Loucy (cell line): ENCODE results near the gene PRDM2.

Experiments used
- H2AFZ ChIP-seq: fragments of 200-600 bp; sonication (generic); 2 replicates; pipeline ENCODE4 v1.6.0; 2016; ENCODE audit warnings: antibody characterized with exemption, mild to moderate bottlenecking, low read length, moderate library complexity
- H3F3A ChIP-seq: fragments of 200-600 bp; 2 replicates; pipeline ENCODE4 v1.6.0; 2016; ENCODE audit warnings: antibody characterized with exemption, low read depth, mild to moderate bottlenecking
- H3K27me3 ChIP-seq: fragments of 200-600 bp; sonication (generic); 2 replicates; pipeline ENCODE4 v1.6.1; 2014; ENCODE audit warnings: low read length, mild to moderate bottlenecking; ENCODE audit not compliant: insufficient read depth, poor library complexity, severe bottlenecking
- H3K36me3 ChIP-seq: fragments of 200-600 bp; sonication (generic); 2 replicates; pipeline ENCODE4 v1.6.1; 2016; ENCODE audit warnings: low read length; ENCODE audit not compliant: insufficient read depth
- H3K4me1 ChIP-seq: fragments of 200-600 bp; sonication (generic); 2 replicates; pipeline ENCODE4 v1.5.1; 2014; ENCODE audit warnings: low read length, mild to moderate bottlenecking; ENCODE audit not compliant: insufficient read depth, poor library complexity, severe bottlenecking
- H3K4me2 ChIP-seq: fragments of 200-600 bp; sonication (generic); 2 replicates; pipeline ENCODE4 v1.6.0; 2014; ENCODE audit warnings: antibody characterized with exemption, low read length, low read depth, mild to moderate bottlenecking; ENCODE audit not compliant: poor library complexity, severe bottlenecking
- H3K4me3 ChIP-seq: fragments of 200-600 bp; sonication (generic); 2 replicates; pipeline ENCODE4 v1.5.1; 2014; ENCODE audit warnings: low read length, mild to moderate bottlenecking, mixed read lengths; ENCODE audit not compliant: poor library complexity, severe bottlenecking
- H3K79me2 ChIP-seq: fragments of 200-600 bp; sonication (generic); 2 replicates; pipeline ENCODE4 v1.6.1; 2014; ENCODE audit warnings: low read length; ENCODE audit not compliant: insufficient read depth
- H3K9ac ChIP-seq: fragments of 200-600 bp; sonication (generic); 2 replicates; pipeline ENCODE4 v1.6.0; 2014; ENCODE audit warnings: mild to moderate bottlenecking, low read depth, low read length, moderate library complexity; ENCODE audit not compliant: poor library complexity, severe bottlenecking
- H3K9me2 ChIP-seq: fragments of 200-600 bp; sonication (generic); replicated peaks from 2 replicates; pipeline ENCODE4 v1.6.1; 2016; ENCODE audit warnings: low read depth, low read length, mixed read lengths
- H3K9me3 ChIP-seq: fragments of 200-600 bp; sonication (generic); 2 replicates; pipeline ENCODE4 v1.6.1; 2014; ENCODE audit warnings: mild to moderate bottlenecking, antibody characterized with exemption, low read length, low read depth; ENCODE audit not compliant: insufficient read depth
- H4K20me1 ChIP-seq: fragments of 200-600 bp; sonication (generic); 2 replicates; pipeline ENCODE4 v1.6.0; 2014; ENCODE audit warnings: antibody characterized with exemption, low read length, mild to moderate bottlenecking; ENCODE audit not compliant: insufficient read depth, poor library complexity, severe bottlenecking
- EZH2phosphoT487 ChIP-seq: fragments of 200-600 bp; IDR thresholded peaks from 2 replicates; pipeline ENCODE4 v1.6.1; 2018; ENCODE audit warnings: antibody characterized with exemption, mild to moderate bottlenecking, moderate library complexity, borderline replicate concordance
- TF ChIP-seq, protein P1 (sequence below): fragments of 200-600 bp; sonication (generic); conservative IDR thresholded peaks from 2 replicates; pipeline ENCODE4 v1.5.1; 2014; ENCODE audit warnings: mild to moderate bottlenecking, antibody characterized with exemption, low read length

Gene PRDM2

DNA sequence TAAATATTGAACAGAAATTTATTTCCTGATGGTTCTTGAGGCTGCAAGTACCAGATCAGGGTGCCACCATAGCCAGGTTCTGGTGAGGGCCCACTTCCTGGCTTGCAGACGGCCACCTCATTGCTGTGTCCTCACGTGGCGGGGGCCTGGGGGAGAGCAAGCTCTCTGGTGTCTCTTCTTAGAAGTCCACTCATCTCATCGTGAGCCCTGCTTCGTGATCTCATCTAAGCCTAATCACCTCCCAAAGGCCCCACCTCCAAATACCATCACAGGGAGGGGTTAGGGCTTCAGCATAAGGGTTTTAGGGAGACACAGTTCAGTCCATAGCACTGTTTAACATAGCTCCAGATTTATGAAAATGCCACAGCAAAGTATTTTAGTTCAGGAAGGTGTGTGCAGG is 119.7 kb downstream of the PRDM2 start:
- Histone ChIP-seq H3K9me2 (no peaks in the 10 kb centered on the region), H3K36me3 (peaks cover 9% of the 10 kb centered on the region; the same call in 1 of the 2 replicates), H3K4me3 (no peak overlapping the region), H3K9me3 (no peaks in the 10 kb centered on the region), H3K79me2 (no peaks in the 10 kb centered on the region), H3K4me1 (no peaks in the 10 kb centered on the region), H3F3A (no peaks in the 10 kb centered on the region), H4K20me1 (no peaks in the 10 kb centered on the region), H3K9ac (no peak overlapping the region), H3K27me3 (no peaks in the 10 kb centered on the region), H3K4me2 (no peak overlapping the region), H2AFZ (no peak overlapping the region)
- TF ChIP-seq, protein P1, sequence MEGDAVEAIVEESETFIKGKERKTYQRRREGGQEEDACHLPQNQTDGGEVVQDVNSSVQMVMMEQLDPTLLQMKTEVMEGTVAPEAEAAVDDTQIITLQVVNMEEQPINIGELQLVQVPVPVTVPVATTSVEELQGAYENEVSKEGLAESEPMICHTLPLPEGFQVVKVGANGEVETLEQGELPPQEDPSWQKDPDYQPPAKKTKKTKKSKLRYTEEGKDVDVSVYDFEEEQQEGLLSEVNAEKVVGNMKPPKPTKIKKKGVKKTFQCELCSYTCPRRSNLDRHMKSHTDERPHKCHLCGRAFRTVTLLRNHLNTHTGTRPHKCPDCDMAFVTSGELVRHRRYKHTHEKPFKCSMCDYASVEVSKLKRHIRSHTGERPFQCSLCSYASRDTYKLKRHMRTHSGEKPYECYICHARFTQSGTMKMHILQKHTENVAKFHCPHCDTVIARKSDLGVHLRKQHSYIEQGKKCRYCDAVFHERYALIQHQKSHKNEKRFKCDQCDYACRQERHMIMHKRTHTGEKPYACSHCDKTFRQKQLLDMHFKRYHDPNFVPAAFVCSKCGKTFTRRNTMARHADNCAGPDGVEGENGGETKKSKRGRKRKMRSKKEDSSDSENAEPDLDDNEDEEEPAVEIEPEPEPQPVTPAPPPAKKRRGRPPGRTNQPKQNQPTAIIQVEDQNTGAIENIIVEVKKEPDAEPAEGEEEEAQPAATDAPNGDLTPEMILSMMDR: no peak
- TF ChIP-seq EZH2phosphoT487: no peak

GRCh38 chr1:13820055-13820454 is 120.1 kb downstream of the PRDM2 start:
- no peaks in the 10 kb centered on the region for H3K79me2 ChIP-seq
- no peak overlapping the region for H3K9ac ChIP-seq
- no peaks in the 10 kb centered on the region for H3K9me3 ChIP-seq
- H3K4me1 ChIP-seq: no peaks in the 10 kb centered on the region
- H3K36me3 ChIP-seq: peaks cover 11% of the 10 kb centered on the region; the same call in 1 of the 2 replicates
- H4K20me1 ChIP-seq: no peaks in the 10 kb centered on the region
- TF ChIP-seq EZH2phosphoT487: no peak
- TF ChIP-seq, protein P1: no peak
- H3K4me2 ChIP-seq: no peak overlapping the region
- H3F3A ChIP-seq: no peaks in the 10 kb centered on the region
- no peaks in the 10 kb centered on the region for H3K27me3 ChIP-seq
- no peaks in the 10 kb centered on the region for H3K9me2 ChIP-seq
- H3K4me3 ChIP-seq: no peak overlapping the region
- no peak overlapping the region for H2AFZ ChIP-seq

- Histone ChIP-seq H3K4me3 (no peak overlapping the region), H3K4me2 (no peak overlapping the region), H4K20me1 (no peaks in the 10 kb centered on the region), H3K9me2 (no peaks in the 10 kb centered on the region), H3K79me2 (no peaks in the 10 kb centered on the region), H3K36me3 (peaks cover 11% of the 10 kb centered on the region; the same call in 1 of the 2 replicates), H3K9ac (no peak overlapping the region), H3K4me1 (no peaks in the 10 kb centered on the region), H3F3A (no peaks in the 10 kb centered on the region), H2AFZ (no peak overlapping the region), H3K9me3 (no peaks in the 10 kb centered on the region), H3K27me3 (no peaks in the 10 kb centered on the region)
- TF ChIP-seq EZH2phosphoT487: no peak
- TF ChIP-seq, protein P1: no peak
Measured at GRCh38 chr1:13820456-13820855, 120.5 kb downstream of the PRDM2 start.
